Ishikawa (cell line): Measurements from ENCODE around the gene GALNT10.

Source experiments
- CEBPB ChIP-seq: IDR thresholded peaks from 2 replicates; pipeline ENCODE4 v1.6.1; 2012
- CREB1 ChIP-seq: IDR thresholded peaks from 2 replicates; pipeline ENCODE4 v1.6.1; 2012; ENCODE audit warnings: low read depth
- EP300 ChIP-seq: IDR thresholded peaks from 2 replicates; pipeline ENCODE4 v1.6.1; 2012; ENCODE audit warnings: borderline replicate concordance
- NFIC ChIP-seq: IDR thresholded peaks from 2 replicates; pipeline ENCODE4 v1.6.1; 2012
- RAD21 ChIP-seq: IDR thresholded peaks from 2 replicates; pipeline ENCODE4 v1.6.1; 2012; ENCODE audit warnings: low read depth
- TAF1 ChIP-seq: IDR thresholded peaks from 2 replicates; pipeline ENCODE4 v1.6.1; 2012; ENCODE audit warnings: low read depth, mild to moderate bottlenecking
- TCF12 ChIP-seq: IDR thresholded peaks from 2 replicates; pipeline ENCODE4 v1.6.1; 2012; ENCODE audit warnings: low read depth
- YY1 ChIP-seq: IDR thresholded peaks from 2 replicates; pipeline ENCODE4 v1.6.1; 2012; ENCODE audit warnings: low read depth
- ZBTB7A ChIP-seq: IDR thresholded peaks from 2 replicates; pipeline ENCODE4 v1.6.1; 2012; ENCODE audit warnings: low read depth
- TF ChIP-seq, protein P1 (sequence below): IDR thresholded peaks from 2 replicates; pipeline ENCODE4 v1.6.1; 2012
- TF ChIP-seq, protein P2 (sequence below): IDR thresholded peaks from 2 replicates; pipeline ENCODE4 v1.6.1; 2012; ENCODE audit warnings: low read depth, mild to moderate bottlenecking
- TF ChIP-seq, protein P3 (sequence below): IDR thresholded peaks from 2 replicates; pipeline ENCODE4 v1.6.1; 2012

DNA sequence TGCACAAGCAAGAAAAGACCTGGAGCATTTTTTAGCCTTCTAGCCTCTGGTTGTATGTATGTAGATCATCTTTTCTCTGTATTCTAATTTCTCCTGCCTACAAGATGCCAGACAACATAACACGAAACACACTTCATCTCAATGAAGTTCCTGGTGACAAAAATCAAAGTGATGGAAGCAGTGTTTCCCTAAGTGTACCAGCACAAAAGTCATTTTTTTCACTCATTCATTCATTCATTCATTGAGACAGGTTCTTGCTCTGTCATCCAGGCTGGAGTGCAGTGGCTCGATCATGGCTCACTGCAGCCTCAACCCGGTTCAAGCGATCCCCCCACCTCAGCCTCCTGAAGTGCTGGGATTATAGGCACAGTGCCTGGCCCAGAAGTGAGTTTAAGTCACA lies 183.7 kb downstream of the GALNT10 start:
- TF ChIP-seq, protein P1, sequence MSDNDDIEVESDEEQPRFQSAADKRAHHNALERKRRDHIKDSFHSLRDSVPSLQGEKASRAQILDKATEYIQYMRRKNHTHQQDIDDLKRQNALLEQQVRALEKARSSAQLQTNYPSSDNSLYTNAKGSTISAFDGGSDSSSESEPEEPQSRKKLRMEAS, result no peak
- TF ChIP-seq NFIC (no peak), TCF12 (no peak), EP300 (no peak), YY1 (no peak), TAF1 (no peak), RAD21 (no peak), CREB1 (no peak), ZBTB7A (no peak), CEBPB (no peak)
- TF ChIP-seq, protein P2, sequence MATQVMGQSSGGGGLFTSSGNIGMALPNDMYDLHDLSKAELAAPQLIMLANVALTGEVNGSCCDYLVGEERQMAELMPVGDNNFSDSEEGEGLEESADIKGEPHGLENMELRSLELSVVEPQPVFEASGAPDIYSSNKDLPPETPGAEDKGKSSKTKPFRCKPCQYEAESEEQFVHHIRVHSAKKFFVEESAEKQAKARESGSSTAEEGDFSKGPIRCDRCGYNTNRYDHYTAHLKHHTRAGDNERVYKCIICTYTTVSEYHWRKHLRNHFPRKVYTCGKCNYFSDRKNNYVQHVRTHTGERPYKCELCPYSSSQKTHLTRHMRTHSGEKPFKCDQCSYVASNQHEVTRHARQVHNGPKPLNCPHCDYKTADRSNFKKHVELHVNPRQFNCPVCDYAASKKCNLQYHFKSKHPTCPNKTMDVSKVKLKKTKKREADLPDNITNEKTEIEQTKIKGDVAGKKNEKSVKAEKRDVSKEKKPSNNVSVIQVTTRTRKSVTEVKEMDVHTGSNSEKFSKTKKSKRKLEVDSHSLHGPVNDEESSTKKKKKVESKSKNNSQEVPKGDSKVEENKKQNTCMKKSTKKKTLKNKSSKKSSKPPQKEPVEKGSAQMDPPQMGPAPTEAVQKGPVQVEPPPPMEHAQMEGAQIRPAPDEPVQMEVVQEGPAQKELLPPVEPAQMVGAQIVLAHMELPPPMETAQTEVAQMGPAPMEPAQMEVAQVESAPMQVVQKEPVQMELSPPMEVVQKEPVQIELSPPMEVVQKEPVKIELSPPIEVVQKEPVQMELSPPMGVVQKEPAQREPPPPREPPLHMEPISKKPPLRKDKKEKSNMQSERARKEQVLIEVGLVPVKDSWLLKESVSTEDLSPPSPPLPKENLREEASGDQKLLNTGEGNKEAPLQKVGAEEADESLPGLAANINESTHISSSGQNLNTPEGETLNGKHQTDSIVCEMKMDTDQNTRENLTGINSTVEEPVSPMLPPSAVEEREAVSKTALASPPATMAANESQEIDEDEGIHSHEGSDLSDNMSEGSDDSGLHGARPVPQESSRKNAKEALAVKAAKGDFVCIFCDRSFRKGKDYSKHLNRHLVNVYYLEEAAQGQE, result no peak
- TF ChIP-seq, protein P3, sequence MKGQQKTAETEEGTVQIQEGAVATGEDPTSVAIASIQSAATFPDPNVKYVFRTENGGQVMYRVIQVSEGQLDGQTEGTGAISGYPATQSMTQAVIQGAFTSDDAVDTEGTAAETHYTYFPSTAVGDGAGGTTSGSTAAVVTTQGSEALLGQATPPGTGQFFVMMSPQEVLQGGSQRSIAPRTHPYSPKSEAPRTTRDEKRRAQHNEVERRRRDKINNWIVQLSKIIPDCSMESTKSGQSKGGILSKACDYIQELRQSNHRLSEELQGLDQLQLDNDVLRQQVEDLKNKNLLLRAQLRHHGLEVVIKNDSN, result no peak
